NCI-H2029 (cell line): Measurements from ENCODE around the gene DCDC1.

Experiments used
- DNase-seq: peaks from one replicate; lab custom pipeline; 2025; lab: John Stamatoyannopoulos, UW

The DCDC1 gene

DNA sequence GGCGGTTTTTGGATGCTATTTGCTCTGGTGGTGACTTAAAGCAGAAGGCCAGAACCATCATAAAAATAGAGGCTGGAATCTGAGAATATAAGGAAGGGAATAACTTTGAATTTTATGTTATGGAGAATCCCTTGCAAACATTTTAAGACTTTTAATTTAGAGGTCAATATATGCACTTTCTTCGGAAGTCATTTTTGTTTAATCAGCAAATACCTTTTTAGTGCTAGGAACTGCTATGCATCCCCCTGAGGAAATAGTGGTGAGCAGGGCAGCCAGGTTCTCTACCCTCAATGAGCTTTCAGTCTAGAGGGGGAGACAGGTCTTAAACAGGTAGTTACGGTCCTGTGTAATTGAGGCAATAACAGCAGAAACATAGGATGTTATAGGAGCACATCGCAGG, 516.9 kb downstream of the DCDC1 start:
- no peak for DNase-seq

DNA sequence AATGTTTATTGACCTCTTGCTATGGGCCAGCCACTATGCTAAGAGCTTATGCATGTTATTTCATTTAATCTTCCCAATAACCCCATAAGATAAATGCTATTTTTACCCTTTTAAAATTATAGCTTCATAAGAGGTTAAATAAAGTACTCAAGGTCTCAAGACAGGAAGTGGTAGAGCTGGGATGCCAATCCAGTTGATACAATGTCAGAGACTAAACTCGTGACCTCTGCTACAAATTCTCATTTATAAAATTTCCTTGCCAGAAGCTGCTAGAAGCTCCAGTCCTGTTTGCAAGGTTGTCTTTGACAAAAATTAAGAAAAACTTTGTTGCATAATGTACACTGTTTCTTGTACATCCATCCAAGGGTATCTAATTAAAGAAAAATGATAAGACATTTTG, 517.4 kb downstream of the DCDC1 start:
- DNase-seq, result no peak

DNA sequence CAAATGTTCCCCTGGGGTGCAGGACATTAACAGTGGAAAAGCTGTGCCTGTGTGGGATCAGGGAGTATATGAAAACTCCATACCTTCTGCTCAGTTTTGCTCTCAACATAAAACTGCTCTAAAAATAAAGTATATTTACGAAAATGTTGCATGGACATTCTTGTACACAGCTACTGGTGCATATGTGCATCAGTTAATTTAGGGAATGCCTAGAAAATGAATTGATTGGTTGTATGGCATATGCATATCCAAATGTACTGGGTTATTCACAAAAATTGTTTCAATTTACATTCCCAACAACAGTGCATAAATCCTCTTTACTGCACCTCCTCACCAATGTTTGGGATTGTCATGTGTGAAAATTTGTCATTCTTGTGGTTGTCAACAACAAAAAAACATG, 532.3 kb downstream of the DCDC1 start:
- DNase-seq, result no peak

DNA sequence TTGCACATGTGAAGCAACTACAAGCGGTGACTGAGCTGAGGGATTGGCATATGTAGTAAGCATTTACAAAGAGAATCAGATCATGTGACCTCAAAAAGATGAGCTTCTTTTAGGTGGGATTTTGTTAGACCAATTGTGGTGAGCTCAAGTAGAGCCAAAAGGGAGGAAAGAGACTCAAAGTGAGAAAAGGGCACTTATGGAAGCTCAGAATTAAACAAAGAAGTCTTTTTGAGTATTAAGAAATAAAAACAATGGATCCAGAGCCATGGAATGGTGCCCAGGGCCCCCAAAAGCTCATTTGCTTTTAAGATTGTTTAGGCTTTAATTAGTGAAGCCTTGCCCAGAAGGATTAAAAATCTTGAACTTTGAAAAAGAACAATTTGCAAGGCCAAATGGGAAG, 536.7 kb downstream of the DCDC1 start:
- no peak for DNase-seq

DNA sequence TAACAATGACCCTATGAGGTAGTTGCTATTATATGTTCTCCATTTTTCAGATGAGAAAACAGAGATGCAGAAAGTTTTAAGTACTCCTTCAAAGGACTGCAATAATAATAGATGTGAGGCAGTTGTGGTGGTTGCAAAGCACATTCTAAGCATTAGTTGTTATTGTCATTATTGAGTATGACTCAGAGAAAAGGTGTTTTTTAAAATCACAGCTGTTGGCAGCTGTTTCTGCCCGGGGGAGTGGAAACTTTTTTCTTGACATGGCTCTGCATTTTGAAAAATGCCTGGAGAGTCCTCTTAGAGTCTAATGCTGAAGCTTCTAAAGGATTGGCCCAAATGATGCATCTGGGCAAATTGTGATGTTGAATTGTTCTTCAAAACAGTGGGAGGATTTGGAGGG, 538.9 kb downstream of the DCDC1 start:
- no peak for DNase-seq

DNA sequence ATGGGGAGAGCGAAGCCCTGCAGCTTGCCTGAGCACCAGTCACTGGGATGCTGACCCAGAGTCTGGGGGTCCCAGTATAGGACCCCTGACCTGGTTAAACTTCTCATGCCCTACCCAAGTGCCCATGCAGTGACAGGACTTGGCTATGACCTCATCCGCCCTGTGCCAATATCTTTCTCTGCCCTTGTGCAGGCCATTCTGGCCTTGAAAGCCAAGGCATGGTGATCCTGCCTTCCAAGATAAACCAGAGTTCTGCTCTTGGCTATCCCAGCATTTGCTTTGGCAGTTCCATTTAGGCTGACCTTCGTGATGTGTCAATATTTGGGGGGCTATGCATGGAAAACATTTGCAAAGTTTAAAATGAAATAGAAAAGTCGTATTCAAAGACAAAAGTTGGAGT, 542.6 kb downstream of the DCDC1 start:
- DNase-seq, result no peak

DNA sequence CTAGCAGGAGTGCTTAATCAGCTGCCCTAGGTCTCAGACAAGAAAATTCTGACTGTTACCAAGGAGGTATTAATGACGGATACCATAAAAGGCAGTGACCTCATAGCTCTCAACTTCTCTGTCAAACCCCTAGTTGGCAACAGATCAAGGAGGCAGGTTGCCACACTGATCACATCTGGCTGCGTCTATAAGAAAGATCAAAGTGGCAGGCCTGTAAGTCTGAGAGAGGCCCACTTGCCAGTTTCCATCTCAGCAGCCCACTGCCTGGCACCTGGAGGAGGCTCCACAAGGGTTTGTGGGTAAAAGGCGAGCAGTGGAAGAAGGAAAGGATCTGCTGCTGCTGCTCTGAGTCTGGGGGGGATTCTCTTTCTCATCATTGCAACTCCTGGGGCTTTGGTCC, 543.8 kb downstream of the DCDC1 start:
- DNase-seq, result no peak

DNA sequence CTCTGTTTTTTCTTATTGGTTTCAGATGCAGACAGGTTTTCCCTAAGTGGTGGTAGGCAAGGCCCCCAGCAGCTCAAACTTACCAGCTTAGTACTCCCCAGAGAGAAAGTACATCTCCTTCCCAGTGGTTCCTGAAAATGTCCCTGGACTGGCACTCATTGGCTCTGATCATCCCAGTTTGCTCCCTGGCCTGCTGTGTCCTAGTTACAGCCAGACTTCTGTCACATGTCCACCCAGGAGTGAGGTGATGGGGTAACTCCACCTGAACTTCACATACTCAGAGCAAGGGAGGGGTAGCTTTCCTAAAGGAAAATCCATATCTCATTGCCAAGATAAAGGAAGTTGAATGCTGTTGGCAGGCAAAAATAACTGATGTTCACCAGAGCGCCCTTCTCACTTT, 546.4 kb downstream of the DCDC1 start:
- DNase-seq, result no peak

DNA sequence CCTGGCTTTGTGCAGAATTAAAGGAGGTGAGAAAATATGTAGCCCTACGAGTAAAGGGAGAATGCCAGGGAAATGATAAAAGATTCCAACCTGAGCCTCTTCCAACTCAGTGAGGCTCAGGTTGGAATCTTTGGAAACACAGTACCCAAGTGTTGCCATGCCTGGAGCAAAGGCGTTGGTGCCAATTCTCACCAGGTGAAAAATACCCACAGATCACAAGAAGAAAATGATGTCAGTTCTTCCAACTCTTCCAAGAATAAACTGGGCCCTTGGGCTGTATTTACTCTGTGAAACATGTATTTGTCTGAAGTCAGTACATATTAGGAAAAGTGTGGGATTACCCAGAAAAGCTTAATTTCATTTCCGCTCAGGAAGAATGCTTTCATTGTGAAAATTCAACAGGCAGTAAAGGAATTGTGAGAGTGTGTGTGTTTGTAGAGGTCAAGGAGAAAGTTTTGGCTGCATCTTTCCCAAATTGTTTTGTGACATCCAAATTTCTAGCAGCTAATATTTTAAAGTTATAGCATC, 548.0 kb downstream of the DCDC1 start:
- DNase-seq, result no peak

DNA sequence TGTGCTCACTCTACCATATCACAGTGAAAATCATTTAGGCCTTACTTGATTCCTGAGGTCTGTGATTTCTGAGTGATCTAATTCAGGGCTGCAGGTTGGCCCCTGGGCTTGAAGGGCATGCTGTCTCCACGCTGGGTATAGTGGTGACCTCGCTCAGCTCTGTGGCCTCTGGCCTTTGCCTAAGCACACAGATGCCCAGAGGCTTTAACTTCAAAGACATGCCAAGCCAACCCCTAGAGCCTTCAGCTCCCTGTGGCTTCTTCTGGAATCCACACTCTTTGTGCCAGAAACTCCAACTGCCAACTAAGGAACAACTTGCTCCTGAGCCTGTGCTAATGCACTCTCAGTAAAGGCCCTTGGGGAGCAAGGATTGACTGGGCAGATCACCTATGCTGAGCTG, 550.8 kb downstream of the DCDC1 start:
- no peak for DNase-seq

DNA sequence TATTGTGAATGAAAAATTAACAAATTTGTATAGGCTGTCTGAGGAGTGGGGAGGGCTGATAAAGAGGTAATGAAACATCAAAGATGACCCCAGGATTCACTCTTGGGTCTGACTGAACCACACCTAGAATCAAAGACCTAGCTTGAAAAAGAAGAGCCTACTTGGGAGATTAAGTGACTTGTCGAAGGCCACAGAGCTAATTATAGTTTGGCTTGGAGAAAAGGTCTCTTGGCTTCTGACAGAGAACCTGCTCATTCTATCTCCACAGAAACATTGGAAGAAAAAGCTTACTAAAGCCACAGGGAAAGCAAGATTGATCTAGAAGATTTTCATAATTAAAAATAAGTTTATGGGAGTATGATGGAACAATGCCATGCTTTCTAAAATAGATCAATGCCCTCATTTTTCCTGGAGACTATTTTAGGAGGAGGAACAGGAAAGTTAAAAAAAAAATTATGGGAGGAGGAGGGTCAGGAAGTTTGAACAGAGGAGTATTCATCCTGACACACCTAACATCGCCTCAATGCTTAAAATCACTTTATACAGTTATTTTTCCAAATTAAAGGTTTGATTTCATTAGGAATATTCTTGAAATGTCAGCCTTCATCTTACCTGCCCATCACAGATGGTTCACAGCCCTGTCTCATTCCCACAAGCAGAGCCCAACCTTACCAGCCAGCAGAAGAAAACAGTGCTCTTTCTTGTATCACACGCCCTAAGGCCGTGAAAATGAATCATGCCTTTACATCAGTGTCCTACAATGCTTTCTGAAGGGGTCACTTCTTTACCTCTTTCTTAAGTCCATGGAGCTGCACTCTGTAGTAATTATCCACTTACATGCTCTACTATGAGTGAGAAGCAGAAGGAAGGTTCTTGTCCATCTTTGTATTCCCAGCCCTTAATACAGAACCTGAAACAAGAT, 552.3 kb downstream of the DCDC1 start:
- no peak for DNase-seq

DNA sequence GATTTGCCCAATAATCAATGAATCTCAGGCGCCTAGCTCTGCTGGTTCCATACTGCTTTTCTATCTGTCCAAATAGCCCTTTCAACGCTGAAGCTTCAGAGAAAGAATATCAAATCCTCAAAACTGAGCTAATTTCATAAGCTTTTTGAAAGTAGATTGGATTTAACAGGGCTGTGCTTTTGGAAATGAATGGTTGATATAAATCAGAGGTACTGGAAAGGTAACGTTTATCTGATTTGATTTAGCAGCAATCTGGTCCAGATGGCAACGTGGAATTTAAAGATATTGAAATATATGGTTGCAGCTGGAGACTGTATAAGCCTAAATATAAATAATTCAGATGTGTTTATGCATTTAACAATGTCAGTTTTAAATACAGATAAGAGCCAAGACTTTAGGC, 553.9 kb downstream of the DCDC1 start:
- DNase-seq, result no peak

DNA sequence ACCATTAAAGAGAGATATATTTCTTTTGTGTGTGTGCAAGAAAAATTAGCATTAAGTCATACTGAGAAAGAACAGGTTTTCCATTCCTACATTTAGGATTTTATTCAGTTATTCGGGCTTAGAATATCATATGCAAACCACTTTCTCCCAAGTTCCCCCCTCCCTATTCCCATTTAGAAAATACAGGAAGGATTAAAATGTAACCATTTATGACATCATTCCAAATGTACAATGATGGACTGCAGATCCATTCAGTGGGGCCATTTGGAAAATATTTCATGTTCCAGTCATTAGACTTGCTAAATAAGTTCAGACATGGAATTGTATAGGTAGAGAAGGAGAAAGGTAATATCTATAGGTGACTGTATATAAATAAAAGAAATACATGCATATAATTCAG, 554.8 kb downstream of the DCDC1 start:
- DNase-seq, result no peak
